Activated T-cell treated with anti-CD3 and anti-CD28 coated beads for 4 hours (primary cell): Measurements from ENCODE around the gene PCDH9.
"Not testable (repeated sequence)": the region's sequence is repeated elsewhere in the genome, so short reads cannot be mapped to it uniquely, and the experiment has no call there.

Experiments
- DNase-seq: peaks from one replicate; pipeline ENCODE4 v3.0.0-alpha.2; 2020

Gene PCDH9

DNA sequence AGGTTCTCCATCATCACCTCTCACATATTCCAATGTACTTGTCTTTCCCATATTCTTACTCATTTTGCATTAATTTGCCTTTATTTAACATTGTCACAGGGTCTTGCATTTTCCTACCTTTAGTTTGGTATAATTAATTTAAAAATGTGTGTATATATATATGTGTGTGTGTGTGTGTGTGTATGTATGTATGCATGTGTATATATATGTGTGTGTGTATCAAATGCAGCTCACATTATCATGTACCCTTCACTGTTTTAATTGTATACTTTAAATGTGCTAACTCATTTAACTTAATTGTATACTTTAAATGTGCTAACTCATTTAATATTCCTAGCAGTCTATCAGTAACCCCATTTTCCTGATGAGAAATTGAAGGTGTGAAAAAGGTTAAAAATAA lies 104.5 kb downstream of the PCDH9 start:
- DNase-seq = no peak

DNA sequence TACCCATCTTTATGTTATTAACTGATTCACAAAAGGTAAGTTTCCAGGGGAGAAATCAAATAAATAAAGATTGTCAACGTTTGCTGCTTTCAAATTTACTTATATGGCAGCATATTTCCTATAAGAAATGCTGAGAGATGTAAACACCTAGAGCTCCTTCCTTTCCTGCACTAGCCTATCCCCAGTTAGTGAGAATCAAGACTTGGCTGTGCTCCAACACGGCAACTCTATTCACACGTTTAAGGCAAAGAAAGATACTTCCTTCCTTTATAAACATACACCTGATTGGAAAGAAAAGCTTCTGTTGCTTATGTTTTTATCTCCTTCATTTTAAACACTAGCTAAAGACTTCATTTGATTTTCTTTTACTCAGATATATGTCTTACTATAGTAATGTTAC lies 107.0 kb downstream of the PCDH9 start:
- DNase-seq = no peak

DNA sequence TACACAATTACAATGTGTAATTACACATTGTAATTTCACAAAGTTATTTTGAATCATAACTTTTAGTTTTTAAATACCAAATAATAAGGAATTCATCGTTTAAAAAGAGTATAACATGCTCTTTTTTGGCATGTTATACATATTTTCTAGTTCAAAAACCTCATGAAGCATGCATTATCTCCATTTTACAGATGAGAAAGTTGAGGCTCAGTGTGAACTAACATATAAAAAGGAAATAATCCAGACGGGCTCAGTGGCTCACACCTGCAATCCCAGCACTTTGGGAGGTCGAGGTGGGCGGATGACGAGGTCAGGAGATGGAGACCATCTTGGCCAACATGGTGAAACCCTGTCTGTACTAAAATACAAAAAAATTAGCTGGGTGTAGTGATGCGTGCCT lies 107.9 kb downstream of the PCDH9 start:
- DNase-seq = no peak

DNA sequence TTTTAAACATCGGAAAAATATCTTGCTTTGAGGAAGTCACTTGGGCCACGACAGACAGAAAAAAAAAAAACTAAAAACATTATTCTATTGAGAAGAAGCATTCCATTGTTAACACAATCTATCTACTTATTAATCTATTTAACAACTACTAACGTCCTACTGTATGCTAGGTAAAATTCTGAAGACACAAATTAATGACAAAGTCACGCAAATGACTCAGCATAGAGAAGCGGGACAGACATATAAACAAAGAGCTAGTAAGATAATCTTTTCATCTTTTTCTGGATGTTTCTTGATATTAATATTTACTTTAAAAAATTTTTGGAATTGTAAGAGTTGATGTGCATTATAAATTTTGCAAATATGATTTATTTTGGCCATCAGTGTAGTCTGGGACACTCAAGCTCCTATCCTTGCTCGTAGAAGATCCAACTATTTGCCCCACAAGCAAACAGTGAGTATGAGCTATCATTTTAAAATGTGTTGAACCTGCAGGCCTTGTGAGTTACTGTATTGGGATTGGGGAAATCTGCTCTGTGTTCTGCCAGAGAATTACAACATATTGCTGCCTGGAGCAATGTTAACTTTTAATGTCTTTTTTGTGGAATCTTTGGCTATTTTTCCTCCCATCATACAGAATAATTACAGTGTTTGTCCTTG lies 109.1 kb downstream of the PCDH9 start:
- no peak for DNase-seq

DNA sequence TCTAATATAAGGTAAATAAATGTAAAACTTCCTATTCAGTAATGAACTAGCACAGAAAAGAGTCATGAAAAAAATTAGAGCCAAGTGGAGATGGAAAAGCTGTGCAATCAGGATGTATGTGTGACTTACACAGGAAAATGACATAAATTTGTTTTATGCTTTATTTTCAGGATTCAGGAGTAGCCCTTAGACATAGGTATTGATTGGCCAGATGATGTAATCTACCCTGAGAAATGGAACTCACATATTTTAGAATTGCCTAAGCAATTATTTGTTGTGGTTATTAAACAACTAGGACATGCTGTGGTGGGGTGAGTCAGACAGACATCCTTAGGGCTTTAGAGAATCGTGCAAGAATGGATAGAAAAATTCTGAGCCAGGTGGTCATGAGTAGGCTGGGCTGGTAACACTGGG lies 110.6 kb downstream of the PCDH9 start:
- DNase-seq = no peak

DNA sequence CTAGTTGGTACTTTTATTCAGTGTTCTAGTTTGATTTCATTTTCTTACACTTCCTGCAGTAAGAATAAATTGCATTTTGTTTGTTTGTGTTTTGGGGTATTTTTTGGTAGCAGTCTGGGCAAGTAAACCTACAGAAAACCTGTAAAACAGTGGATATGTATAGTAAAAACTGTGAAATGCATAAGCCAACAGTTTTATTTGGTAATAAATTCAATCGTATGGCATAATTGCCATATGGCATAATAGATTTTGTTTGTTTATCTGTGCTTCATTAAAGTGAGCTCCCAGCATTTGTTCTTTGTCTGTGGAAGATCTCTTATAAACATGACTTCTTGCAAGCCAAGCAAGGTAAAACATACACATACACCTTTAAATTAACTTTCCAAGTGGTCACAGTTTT lies 111.9 kb downstream of the PCDH9 start:
- no peak for DNase-seq

DNA sequence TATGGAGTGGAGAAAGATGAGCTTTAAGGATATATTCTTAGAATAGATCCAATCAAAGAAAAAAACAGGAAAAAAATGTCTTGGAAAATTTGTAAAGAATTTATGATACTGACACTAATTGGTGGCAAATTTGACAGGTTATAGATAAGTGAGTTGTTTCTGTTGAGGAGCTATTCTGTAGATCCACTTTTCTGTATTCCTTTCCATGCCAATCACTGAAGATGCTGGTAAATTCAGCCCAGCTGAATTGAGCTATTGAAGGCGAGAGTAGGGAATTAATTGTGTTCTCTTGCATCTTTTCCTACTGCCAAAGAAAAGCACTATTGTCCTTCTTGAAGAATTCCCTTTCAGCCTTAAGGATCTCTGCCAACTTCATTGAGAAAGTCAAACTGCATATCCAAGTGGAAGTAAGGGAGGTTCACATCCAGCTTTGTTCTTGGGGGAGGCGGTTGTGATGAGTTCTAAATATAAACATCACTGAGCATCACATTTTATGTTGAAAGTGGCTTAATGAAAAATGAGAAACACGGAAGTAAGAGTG lies 113.1 kb downstream of the PCDH9 start:
- DNase-seq = no peak

DNA sequence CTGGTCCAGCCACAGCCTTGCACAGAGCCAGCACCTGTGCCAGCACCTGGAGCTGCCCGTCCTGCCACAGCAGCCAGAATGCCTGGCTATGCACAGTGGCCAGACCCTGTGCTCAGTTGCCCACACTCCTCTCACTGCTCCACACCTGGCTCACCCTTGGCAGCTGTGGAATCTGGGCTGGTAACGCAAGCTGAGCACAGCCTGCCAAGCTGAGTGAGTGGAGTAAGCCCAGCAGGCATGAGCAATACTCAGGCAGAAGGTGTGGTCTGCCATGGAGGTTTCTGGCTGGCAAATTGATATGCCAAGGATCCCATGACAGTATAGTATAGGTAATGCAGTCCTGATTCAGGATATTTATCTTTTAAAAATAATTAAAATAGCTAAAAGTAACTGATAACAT lies 122.2 kb downstream of the PCDH9 start:
- DNase-seq = no peak

DNA sequence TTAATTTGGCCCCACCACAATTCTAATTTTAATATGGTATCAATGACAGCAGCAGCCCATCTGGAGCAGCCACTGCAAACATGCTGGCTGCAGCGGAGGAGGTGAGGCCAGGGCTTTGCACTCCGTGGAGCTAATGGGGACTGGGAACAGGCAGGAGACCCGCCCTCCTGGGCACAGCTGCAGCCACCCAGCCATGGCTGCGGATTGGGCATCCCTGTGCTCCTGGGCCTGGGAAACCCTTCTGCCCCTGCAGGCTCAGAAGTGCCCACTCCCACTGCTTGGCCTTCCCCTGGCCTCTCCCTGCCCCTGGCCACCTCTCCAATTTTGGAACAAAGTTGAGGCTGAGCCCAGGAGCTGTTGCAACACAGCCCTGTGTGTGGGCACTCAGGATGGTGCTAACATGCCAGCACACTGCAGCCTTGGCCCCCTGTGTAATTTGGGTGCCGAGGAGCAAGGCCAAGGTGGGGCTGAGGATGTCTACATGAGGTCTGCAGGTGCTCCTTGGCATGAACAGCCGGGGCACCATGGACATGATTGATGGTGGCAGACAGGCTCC lies 123.6 kb downstream of the PCDH9 start:
- no peak for DNase-seq

DNA sequence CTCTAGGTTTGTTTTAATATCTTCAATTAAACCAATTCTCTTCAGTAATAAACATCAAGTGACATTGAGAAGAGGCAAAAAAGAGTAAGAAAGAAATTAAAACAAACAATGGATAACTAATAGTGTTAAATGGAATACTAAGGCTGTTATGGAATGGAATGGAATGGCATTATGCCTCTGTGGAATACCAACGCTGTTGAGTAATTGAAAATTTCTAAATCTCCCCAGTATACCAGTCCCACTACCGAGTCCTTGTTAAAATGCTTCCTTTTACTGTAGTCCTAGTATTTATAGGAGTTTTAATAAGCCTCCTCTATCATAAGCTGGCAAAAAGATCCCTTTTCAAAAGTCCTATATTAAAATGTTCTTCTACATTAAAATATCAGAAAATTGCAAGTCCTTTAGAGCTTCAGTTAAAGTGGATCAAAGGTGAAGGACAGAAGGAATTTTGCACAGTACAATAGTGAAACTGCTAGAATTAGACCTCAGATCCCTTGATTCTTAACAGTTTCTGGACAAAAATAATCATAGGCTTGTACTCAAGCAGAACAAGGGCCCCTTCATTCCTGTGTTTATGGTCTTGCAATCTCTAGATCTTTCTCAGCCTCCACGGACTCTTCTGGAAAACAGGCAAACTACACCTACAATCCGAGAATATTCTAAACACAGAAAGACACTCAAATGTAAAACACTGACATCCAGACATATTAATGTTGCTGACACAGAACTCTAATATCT lies 128.2 kb downstream of the PCDH9 start:
- DNase-seq = no peak

DNA sequence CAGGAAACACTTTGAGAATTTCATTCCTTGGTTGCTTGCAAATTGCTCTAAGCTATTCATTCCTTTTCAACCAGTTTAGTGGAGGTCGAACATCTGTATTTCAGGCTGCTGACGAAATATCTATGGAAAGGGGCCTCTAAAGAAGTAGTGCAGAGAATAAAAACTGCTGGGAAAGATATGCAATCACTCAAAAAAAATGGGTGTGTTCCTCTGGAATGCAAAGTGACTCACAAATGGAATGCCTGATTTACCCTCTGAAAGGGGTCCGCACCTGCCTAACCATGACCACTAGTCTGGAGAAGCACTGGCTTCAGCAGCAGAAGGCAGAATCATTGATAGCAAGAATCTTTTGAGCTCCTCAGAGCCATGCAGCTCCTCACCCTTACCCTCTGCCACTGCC lies 129.4 kb downstream of the PCDH9 start:
- DNase-seq = no peak

DNA sequence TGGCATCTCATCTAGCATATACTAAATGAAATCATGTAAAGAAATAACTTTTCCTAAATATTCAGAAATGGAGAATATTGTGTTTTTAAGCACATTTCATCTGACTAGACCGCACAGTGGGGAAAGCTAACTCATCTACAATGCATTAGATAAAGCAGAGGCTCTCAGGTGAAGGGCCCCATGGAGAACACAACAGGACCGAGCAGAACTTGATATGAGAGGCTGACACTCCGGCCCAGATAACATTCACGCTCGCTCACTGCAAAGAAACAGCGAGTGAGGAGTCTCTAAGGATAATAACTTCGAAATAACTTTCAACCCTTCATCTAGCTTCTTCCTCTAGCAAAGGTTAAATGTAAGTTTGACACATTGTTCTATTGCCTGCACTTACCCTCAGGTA lies 130.6 kb downstream of the PCDH9 start:
- no peak for DNase-seq

DNA sequence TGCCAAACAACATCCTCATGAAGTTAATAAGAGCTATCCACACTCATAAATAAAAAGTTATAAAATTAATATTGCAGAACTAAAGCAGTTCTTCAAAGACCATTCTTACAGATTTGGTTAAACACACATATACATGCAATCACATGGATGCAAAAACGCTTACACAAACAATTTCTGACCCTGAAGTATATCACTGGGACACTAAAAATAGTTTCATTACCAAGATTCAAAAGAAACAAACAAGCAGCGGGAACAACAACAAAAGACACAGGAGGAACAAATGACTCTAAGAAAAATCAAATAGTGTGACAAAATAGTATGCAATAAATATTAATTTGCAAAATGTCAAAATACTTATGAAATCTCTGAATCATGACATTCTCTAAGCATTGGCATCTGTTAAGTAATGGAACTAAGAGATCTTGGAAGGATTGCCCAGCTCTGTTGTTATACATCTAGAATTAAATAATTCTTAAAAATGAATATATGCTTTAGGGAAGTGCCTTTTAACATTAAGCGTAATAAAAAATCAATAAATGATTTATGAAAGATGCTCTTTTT lies 132.2 kb downstream of the PCDH9 start:
- DNase-seq = no peak

DNA sequence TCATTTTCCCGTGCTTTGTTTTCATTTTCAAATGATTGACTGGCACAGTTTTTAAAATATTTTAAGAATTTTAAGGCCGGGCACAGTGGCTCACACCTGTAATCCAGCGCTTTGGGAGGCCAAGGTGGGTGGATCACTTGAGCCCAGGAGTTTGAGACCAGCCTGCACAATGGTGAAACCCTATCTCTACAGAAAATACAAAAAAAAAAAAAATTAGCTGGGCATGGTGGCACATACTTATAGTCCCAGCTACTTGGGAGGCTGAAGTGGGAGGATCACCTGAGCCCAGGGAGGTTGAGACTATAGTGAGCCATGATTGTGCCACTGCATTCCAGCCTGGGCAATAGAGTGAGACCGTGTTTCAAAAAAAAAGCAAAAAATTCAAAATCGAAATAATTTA lies 133.2 kb downstream of the PCDH9 start:
- DNase-seq = not testable (repeated sequence)

DNA sequence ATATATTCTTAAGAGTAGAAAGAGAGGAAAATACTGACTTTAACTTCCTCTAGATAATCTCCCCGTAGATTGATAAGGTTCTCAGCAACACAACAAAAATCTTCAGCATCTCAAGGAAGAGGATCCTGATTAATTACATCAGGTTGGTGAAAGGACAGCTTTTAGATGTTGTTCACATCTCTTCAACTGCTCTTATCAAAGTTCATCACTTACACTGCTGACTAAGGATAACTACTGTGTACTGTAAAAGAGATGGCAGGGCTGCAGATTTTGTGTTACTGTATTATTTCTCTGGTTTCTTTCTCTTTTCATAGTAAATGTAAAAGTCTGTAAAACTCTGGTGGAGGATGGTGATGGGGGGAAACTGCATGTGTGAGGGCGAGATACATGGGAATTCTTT lies 133.7 kb downstream of the PCDH9 start:
- DNase-seq = no peak

DNA sequence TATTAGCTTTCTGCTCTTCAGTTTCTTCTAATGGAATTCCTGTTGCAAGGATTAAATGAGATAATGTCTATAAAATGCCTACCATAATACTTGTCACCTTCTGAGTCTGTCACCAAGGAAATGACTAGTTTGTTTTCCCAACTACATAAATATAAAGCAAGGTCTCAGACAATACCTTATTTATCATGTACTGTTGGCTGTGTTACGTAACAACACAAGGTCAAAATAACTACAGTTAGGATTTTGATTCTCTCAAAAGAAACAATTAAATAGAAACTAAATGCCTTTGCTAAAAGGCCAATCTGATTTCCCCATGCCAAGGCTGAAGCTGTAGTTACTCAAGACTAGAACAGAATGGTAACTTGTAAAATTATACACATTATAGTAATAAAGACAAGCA lies 134.5 kb downstream of the PCDH9 start:
- DNase-seq = no peak

DNA sequence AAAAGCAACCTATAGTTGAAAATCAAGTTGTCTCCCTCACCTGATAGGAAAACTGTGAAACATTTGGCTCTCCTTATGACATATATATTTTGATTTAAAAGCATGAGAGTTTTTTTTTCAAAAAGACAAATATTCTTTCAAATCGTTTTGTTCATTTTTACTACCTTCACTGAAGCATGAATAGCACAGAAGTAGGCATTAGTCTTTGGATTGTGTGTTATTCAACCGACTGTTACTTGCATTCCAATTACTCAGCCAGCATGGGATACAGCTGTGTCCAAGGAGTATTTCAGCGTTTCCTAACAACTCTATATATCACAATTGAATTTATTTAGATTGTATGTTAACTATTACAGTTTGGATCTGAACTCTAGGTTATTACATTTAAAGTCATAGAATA lies 135.2 kb downstream of the PCDH9 start:
- DNase-seq = no peak

DNA sequence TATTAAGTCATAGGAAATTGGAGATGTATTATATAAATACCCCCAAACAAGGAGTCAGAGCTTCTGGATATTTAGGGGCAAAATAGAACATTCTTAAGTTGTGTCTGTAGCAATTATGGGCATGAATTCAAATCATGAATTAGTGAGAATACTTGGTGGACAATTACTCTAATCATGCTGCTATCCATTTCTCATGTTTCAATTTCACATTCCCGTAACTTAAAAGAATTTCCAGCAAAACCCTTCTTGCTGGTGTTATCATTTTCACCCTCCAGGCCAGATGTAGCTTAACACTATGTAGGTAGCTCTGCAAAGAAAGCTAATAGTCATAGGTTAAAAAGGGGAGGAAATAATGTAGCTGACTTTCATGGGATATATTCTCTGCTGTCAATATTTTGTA lies 136.1 kb downstream of the PCDH9 start:
- no peak for DNase-seq

DNA sequence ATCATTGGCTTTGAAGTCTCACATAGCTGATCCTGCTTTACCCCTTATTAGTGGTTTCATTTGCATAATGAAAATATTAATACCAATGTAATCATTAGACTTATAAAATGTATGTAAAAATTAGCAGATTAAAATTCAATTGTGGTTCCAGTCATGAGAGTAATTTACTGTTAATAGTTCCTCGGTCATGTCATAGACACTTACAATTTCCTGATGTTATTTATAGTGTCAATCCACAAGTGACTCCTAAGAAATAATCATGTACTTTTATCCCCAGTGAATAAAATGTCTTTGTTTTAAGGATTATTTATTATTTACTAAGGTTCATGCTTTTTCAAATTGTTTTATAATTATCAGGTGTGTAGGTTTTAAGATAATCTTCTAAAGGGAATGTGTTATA lies 138.5 kb downstream of the PCDH9 start:
- no peak for DNase-seq

DNA sequence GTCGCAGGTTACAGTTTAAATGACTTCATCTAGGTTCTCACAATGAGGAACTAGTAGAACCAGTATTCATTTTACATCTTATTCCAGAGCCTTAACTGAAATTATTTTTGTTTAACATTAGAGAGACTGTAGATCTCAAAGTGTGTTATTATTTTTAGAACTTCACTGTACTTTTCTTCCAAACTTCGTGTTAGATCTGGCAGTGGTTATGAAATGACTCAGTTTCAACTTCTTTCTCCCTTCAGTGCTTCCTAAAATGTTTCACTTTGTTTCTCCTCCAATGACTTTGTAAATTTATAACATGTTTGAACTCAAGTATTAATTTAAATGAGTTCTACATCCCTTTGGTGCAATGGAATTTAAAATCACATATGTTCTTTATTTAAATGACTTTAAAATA lies 139.3 kb downstream of the PCDH9 start:
- no peak for DNase-seq

DNA sequence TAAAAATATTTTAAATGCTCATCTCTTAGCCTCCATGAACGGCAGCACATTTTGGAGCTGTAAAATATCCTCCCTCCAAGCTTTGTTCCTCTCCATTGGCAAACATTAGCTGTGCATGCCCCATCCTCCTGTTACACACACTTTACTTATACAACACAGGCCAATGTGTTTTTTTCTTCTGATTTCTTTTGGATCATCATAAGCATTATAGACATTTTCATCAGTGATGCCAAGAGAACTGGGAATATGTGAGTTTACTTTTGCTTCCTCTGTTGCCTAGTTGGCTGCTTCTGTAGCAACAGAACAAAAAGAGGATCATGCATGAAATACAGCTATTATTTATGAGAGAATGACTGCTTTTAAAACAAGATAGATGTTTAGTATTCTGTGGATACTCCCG lies 142.6 kb downstream of the PCDH9 start:
- no peak for DNase-seq

DNA sequence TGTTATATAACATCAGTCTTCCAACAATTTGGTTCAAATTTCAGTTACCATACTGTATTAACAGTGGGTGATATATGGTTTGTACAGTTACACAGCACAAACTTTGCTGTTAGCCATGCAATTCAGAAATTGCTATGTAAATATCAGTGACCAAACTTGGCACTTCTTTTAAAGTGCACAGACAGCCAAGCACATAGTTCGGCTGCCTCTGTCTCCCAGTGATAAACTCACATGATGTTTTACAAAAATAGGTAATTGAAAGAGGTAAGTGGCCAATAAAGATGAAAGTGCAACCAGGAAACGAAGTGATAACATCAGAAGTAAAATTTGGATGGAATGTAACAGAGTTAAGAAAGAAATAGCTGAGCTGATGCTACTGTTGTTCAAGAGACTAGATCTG lies 143.9 kb downstream of the PCDH9 start:
- DNase-seq = no peak

DNA sequence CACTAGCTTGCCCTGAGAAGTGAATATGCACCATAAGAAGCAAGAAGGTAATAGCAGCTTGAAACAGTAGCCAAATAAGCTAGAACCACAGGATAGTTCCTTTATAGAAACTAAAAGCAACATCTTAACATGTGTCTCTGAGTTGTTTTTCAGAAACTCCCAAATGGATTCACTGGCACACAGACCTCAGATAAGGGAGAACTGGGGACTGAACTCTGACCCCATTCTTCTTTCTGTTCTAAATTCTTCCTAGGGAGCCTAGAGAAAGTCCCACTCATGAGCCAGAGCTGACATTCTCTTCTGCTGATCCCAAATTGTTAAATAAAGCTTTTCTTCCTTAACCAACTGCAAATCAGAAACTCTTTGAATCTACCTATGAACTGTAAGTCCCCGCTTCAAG lies 146.1 kb downstream of the PCDH9 start:
- no peak for DNase-seq

DNA sequence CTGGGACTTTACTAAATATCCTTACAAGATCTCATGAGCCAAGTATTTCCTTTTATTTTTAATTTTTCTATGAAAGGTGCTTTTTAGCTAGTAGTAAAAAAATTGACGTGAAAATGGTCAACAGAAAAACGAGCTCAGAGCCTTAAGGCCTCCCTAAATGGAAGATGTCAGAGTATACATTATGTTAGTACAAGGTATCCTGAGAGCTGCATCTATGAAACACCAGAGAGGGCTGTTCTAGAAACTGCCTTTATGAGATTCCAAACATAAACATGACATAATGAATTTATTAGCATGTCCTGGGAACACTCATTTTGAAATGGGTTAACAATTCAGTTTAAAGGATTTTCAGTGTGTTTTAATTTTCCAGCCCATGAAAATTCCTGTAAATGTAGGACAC lies 146.6 kb downstream of the PCDH9 start:
- no peak for DNase-seq
